GM19023 (cell line): Measurements from ENCODE around the gene SCAMP3.
"Not testable (repeated sequence)": the region's sequence is repeated elsewhere in the genome, so short reads cannot be mapped to it uniquely, and the experiment has no call there.

ENCODE experiments used
- ATAC-seq: cut with Tn5 transposase; IDR thresholded peaks from one replicate; pipeline ENCODE4 v1.9.1; 2021; ENCODE audit warnings: mild to moderate bottlenecking, moderate library complexity; ENCODE audit not compliant: unreplicated experiment

Gene SCAMP3

GRCh38 chr1:155261852-155262673 lies at the start of gene SCAMP3:
TSS of gene SCAMP3 (minus strand) at chr1:155262360. CDS start at chr1:155262151, 209 bp downstream.
- peak; percentile 94 for ATAC-seq

DNA sequence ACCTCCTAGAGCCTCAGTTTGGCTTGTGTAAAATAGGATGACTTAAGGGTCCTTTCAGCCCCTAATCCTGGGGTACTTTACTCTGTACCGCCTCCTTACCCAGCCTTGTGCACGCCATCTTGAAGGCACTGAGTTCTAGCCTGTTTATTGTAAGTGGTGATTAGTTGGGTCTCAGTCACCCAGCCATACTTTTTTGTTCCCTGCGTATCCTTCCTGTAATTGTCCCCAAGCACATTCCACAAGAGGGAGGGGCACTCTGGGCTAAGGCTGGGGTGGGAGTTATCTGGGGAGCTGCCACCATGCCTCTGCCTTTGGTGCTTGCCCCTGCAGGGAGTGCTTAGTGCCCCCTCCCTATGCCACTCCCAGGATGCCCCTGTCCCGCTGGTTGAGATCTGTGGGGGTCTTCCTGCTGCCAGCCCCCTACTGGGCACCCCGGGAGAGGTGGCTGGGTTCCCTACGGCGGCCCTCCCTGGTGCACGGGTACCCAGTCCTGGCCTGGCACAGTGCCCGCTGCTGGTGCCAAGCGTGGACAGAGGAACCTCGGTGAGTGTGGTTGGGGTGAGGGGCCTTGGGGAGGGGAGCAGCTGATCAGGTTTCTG lies 47.4 kb upstream of the SCAMP3 start:
- no peak for ATAC-seq

DNA sequence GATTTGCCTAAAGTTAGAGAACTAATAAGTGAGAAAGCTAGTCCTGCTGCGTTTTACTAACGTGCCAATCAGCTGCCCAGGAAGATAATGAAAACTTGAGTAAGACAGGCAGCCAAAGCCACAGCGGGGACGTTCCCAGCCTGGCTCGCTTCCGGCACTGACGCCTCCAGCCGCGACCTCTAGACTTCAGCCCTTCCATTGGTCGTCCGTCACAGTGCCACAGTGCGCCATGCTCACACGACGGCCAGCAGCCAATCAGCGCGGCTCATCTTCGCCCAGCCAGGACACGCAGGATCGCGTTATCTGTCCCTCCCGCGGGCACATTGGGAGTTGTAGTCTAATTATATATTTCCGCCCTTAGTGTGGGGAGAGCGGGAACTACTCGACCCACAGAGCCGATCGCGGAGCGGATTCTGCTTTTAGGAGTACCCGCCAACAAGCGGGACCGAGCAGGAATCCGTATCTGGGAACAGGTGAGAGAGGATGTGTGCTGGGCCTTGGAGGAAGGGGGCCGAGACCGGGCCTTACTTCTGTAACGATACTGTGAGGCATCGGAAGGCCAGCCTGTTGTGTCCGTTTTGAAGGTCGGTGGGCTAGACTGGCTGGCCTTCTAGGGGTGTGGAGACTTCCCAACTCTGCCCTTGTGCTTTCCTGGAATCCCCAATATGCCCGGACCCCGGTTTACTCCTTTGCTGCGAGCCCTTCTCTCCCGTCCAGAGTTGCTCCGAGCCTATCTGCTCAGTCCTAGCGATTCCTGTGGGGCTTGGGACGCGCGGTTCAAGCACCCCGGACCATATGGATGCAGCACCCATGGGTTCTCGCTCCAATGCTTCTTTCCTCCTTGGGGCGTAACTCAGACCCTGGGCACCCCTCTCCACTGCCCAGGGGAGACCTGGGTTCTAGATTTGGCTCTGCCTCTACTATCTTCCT lies 46.6 kb upstream of the SCAMP3 start, which contains the start of gene FDPS:
FDPS (plus strand) TSS at position 374 of the 930 bp plus-strand sequence. CDS start 924 bp downstream, outside the sequence.
- ATAC-seq = peak; percentile 96

DNA sequence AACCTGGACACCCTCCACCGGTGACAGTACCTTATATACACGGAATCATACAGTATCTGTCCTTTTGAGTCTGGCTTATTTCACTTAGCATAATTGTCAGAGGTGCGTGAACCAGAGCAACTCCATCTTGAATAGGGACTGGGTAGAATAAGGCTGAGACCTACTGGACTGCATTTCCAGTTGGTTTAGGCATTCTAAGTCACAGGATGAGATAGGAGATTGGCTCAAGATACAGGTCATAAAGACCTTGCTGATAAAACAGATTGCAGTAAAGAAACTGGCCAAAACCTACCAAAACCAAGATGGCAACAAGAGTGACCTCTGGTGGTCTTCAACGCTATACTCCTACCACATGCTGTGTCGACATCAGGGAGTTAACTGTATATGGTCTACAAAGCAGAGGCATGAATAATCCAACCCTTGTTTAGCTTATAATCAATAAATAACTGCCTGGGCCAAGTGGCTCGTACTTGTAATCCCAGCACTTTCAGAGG lies 45.1 kb upstream of the SCAMP3 start:
- ATAC-seq = no peak

DNA sequence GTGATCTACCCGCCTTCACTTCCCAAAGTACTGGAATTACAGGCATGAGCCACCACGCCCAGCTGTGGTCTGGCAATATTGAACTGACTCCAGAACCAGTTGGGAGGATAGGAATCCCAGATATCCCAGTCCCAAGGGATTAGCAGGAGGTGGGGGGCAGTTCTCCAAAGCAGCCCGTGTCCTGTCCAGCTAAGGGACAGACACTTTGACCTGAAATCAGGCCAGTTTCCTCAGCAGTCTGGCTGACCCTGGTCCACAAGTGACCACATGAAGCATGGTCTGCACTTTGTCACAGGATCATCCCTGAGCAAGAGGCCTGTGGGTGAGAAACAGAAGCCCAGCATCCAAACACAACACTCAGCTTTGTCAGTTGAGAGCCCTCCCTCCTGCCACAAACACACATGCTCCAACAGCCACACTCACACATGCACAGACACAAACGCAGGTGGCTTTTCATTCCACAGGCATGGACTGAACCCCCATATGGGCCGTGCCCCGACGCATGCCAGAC lies 43.8 kb upstream of the SCAMP3 start:
- ATAC-seq = no peak

DNA sequence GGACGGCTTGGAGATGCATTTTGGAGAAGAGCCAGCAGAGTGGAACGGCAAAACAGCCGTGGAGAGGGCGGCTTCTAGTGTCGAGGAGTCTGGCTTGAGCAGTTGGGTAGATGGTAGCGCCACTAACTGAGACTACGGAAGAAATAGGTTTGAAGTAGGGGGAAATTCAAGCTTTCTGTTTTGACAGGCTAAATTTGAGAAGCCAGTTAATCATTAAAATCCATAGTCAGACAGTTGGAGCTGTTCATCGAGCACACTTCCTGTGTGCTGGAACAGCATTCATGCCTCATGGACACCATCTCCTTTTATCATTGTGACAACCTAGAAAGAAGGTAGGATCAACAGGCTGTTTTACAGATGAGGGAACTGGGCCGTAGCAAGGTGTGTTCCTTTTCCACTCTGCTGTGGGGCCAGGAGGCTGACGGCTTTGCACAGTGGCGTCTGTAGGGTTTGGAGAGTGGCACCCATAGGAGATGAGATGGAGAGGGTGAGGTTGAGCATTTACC lies 42.5 kb upstream of the SCAMP3 start:
- ATAC-seq = no peak

- ATAC-seq = no peak
Measured at GRCh38 chr1:155301342-155301841, 39.2 kb upstream of the SCAMP3 start, which contains the start of gene PKLR. TSS of gene PKLR (minus strand) at chr1:155301438. CDS start at chr1:155301395, 43 bp downstream.

- ATAC-seq = no peak
Measured at GRCh38 chr1:155300553-155301329, 38.6 kb upstream of the SCAMP3 start.

DNA sequence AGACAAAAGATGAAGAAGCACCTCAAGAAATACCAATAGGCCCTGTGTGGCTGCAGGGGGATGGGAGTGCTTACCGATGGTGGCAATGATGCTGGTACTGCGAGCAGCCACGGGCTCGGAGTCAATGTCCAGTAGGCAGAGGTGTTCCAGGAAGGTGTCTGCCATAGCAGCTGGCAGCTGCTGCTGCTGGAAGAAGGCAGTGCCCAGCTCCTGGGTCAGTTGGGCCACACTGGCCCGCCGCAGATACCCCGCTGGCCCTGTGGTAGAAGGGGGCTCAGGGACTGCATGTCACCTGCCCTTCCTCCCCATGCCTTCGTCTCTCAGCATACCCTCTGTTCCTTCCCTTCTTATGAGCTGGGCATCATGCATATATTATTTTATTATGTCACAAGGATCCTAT lies 37.9 kb upstream of the SCAMP3 start:
- no peak for ATAC-seq

- ATAC-seq = no peak
Measured at GRCh38 chr1:155297384-155297783, 35.2 kb upstream of the SCAMP3 start.

GRCh38 chr1:155296661-155297060 lies 34.5 kb upstream of the SCAMP3 start:
- no peak for ATAC-seq

- no peak for ATAC-seq
Measured at GRCh38 chr1:155295942-155296267, 33.7 kb upstream of the SCAMP3 start.

- ATAC-seq = no peak
Measured at GRCh38 chr1:155295183-155295941, 33.2 kb upstream of the SCAMP3 start.

- no peak for ATAC-seq
Measured at GRCh38 chr1:155294520-155295182, 32.5 kb upstream of the SCAMP3 start.

- no peak for ATAC-seq
Measured at GRCh38 chr1:155293086-155293749, 31.1 kb upstream of the SCAMP3 start.

DNA sequence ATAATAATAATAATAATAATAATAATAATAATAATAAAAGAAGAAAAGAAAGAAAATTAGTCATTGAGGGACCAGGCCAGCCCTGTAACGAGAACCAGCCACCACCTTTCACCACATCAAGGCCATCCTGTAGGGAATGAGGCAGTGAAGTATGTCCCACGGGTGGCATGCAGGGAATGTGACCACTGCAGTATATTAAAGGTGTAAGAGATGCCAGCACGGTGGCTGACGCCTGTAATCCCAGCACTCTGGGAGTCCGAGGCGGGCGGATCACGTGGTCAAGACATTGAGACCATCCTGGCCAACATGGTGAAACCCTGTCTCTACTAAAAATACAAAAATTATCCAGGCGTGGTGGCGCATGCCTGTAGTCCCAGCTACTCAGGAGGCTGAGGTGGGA lies 28.8 kb upstream of the SCAMP3 start:
- not testable (repeated sequence) for ATAC-seq

GRCh38 chr1:155287987-155288543 lies 25.9 kb upstream of the SCAMP3 start:
- ATAC-seq = no peak

GRCh38 chr1:155286544-155286943 lies 24.4 kb upstream of the SCAMP3 start:
- ATAC-seq = no peak
